ENCODE data around the gene ARHGEF17.

DNA sequence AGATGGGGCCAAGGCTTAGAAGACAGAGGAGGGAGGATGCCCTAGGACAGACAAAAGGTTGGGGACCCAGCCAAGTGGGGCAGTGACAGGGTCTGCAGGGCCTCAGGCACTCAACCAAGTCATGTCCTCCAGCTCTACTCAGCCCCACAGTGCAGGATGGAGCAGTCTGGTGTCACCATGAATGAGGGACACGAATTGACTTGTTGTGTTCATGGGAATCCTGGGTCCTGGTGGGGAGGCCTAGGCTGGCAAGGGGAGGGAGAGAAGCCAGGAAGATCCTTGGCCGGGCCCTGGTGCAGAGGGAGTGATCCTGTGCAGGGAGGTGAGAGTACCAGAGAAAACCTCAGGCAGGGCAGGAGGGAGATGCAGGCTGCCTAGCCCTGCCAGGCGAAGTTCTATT is 24.0 kb upstream of the ARHGEF17 start:
- TF ChIP-seq, protein P1, sequence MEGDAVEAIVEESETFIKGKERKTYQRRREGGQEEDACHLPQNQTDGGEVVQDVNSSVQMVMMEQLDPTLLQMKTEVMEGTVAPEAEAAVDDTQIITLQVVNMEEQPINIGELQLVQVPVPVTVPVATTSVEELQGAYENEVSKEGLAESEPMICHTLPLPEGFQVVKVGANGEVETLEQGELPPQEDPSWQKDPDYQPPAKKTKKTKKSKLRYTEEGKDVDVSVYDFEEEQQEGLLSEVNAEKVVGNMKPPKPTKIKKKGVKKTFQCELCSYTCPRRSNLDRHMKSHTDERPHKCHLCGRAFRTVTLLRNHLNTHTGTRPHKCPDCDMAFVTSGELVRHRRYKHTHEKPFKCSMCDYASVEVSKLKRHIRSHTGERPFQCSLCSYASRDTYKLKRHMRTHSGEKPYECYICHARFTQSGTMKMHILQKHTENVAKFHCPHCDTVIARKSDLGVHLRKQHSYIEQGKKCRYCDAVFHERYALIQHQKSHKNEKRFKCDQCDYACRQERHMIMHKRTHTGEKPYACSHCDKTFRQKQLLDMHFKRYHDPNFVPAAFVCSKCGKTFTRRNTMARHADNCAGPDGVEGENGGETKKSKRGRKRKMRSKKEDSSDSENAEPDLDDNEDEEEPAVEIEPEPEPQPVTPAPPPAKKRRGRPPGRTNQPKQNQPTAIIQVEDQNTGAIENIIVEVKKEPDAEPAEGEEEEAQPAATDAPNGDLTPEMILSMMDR (IDR thresholded peaks at IDR 0.05): no peak
- no peak for TF ChIP-seq POLR2A (IDR thresholded peaks at IDR 0.05)

Data from testis (tissue), 2 donors.